Activated CD4-positive, alpha-beta T cell treated with anti-CD3 and anti-CD28 coated beads, Interleukin-2, amount 50 U/mL, for 48 hours (primary cell): Measurements from ENCODE around the gene CD86.

Source experiments
- DNase-seq, 2 experiments: peaks; one replicate each; pipeline ENCODE4 v3.0.0-alpha.2; 2020

CD86 gene

DNA sequence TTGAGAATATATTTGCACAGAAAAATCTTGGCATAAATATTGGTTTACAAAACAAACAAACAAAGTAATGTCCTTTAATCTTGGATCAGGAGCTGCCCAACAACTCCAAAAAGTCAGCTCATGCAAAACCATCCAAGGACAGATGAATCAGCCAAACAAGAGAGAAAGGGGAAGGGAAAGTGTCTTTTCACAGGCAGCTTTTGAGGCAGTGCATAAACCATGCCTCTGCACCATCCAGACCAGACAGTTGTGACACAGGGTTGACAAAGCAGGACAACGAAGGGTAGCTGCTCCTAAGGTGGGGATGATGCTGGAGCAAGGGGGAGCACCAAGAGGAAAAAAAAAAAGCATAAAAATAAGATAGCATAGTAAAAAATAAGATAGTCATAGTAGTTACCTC lies 8.7 kb downstream of the CD86 start:
- no peak for DNase-seq

DNA sequence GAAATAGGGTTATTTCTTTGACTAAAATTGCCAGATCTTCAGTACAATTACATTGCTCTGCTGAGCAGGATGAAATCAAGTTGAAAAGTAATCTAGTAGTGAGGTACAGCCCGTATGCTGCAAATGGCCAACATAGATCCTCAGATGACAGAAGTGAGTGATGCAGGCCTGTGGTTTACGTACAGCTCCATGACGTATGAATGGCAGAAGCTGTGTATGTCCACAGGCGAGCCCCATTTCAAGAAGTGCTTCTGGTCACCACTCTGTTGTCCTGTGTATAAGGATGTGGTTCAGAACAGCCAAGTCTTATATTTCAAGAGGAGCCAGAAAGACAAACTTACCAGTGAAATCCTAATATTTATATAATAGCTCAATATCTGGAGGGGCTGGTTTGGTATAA lies 9.2 kb downstream of the CD86 start:
- DNase-seq, result no peak

DNA sequence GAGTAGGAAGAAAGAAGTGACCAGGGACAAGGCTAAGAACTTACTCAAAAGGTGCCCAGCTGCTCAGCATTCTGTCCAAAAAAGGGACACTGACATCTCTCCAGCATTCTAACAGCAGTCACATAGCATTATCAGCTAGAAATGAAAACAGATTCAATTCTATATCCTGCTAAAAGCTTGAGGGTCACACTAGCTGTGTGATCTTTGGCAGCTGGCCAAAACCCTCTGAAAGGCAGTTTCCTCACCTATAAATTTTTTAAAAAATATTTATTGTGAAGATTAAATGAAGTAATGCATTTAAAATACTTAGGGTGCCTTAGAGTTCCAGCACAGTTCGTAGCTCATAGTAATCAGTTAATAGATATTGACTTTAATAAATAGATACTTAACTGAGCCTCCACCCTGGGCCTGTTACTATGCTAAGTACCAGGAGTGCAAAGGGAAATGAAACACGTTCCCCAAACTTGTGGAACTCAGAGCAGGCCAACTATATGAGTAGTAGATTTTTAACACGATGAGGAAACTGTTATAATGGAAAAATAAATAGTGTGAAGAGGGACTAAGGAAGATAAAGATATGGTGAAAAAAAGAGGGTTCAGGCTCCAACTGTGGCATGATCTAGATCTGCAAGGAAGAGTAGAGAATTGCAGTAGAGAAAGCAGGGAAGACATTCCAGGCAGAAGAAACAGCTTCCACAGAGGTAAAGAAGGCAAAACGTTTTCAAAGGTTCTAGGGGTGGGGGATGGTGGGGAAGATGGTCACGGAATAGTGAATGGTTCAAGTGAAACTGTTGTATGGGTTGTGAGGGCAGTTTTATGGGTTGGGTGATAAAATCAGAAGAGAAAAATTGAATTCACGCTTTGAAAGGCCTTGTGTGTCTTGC lies 11.4 kb downstream of the CD86 start:
- no peak for DNase-seq

GRCh38 chr3:122067214-122067550 lies 12.0 kb downstream of the CD86 start:
- no peak for DNase-seq

DNA sequence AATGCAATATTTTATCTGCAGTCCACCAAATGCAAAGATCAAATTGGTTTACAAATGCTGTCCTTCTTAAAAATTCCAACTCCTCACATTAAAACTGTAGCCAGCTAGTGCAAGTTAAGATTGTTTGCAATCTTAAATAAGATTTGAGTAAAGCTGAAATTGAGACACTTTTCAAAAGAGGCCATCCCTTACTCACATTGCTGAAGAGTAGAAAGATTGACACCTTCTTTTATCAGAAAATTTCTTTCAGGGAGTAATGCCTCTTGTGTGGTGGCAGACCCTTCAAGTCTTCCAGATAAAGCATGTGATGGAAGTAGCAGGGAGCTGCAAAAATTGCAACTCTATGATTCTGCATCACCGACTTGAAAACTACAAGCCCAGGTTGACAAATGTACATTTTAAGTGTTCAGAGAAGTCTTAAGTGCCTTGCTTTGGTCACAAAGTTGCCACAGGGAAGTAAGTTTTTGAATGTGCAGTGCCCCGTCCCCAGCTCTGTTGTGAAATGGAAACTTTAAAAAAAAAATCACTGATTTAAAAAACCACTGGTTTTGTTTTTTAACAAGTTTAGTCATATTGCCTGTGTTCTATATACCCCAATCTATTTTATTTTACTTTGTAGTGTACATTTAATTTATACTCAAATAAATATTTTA lies 12.6 kb downstream of the CD86 start:
- no peak for DNase-seq

DNA sequence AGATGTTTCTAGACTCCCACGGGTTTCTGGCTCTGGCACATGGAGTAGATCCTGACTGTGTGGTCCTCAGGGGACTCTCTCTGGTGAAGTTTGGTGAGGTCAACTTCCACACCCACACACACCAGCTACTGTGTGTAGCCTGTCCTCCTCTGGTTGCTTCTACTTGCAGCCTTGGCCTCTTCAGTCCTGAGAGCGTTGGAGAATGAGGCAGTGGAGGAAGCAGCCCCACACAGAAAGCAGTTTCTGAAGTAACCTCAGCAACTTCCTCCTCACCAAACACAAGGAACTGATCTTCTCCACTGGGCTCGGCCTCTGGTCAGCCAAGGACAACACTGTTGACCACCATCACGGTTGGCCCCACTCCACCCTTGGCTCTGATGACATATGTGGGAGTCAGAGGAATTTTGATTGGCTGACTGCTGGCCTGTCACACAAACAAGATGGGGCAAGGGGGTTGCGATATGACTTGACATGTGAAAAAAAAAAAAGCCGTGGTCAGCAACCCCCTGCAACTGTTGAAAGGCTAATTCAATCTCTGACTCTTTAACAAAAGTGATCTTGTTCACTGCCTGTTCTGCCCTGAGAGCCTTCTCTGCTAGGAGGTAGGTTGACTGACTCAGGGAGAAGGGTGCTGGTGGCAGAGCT lies 19.6 kb downstream of the CD86 start:
- no peak for DNase-seq

- DNase-seq, result no peak
These were observed 21.5 kb downstream of the CD86 start for GRCh38 chr3:122076491-122077292.

DNA sequence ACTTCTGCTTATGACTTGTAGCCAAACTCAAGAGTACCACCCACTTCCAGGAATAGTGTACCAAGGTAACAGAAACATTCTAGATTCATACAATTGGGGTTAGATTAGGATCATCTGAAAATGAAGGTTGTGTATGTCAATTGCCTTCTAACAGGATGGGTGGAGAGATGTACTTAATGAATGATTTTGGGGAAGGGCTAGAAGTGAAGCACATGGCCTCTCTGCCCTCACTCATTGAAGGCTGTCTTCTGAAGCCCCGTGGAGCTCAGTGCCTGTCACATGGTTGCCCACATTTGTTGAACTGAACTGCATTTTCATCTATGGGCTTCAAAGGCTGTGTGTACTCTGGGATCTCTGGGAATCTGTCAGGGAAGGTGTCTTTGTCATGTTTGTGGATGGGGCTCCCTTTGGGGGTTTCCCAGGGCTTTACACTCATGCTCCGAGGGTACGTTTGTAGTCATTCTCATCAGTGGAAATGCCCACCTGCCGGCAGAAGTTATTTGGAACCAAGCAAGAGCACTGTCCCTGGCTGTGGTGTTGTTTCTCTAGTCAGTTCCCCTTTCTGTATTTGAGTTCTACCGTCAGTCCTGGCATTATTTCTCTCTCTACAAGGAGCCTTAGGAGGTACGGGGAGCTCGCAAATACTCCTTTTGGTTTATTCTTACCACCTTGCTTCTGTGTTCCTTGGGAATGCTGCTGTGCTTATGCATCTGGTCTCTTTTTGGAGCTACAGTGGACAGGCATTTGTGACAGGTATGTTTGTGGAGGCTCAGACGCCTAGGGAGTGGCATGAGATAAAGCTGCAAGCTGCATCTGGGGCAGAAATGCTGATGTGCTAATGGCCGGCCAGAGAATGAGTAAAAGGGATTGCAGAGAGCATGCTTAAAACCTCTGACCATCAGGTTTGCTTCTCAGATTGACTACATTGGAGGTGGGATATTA lies 22.4 kb downstream of the CD86 start:
- no peak for DNase-seq

- DNase-seq, result no peak
These were observed 23.2 kb downstream of the CD86 start for GRCh38 chr3:122078235-122078935.

DNA sequence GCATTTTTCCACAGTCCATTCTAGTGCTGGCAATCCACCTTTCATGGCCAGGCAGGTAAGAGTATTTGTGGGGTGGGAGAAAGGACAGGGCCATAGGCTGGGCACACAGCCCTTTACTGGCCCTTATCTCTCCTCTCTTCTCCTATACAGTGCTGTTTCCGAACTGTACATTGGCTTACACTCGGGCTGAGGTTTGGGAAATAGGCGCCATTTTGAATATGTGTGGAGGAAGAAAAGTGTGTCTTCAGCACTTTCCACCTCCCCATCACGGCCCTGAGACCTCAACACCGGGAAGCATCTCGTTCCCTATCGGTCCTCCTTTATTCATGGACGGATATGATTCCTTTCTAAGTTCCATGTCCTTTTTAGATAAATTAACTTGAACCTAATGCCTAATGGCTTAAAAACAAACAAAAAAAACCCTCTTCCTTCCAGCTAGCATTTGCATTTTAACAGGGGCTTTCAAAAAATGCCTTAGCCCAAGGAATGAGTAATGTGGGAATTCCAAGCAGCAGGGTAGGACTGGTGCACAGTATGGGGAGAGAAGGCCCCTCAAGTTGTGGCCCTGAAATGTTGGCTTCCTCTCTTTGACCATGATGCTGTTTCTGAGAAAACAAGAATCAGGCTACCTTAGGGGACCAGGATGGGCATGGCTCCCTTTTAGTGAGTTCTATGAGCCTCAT lies 24.5 kb downstream of the CD86 start:
- no peak for DNase-seq

DNA sequence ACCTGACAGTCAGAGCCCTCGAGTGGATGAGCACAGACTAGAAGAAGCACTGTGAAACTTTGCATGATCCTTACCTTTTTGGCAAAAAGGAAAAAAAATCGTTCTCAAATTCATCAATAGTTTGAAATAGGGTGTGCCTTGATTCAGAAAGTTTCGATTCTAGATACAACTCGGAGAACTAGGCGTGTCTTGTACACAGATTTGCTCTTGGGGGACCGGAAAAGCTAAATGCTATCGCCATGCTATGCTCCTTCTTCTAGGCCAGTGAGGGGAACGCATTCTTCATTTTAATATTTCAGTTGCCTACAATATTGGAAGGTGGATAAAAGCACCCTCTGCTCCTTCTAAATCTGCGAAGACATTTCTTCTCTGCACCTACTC lies 25.0 kb downstream of the CD86 start:
- no peak for DNase-seq

GRCh38 chr3:122081543-122082247 lies 26.5 kb downstream of the CD86 start:
- no peak for DNase-seq

- DNase-seq, result no peak
These were observed 27.2 kb downstream of the CD86 start for GRCh38 chr3:122082357-122082756.

GRCh38 chr3:122084799-122085198 lies 29.6 kb downstream of the CD86 start:
- DNase-seq, result no peak

GRCh38 chr3:122085673-122086072 lies 30.5 kb downstream of the CD86 start:
- no peak for DNase-seq

- no peak for DNase-seq
These were observed 33.4 kb downstream of the CD86 start for GRCh38 chr3:122088531-122088930.

- no peak for DNase-seq
These were observed 36.6 kb downstream of the CD86 start for GRCh38 chr3:122091602-122092295.

DNA sequence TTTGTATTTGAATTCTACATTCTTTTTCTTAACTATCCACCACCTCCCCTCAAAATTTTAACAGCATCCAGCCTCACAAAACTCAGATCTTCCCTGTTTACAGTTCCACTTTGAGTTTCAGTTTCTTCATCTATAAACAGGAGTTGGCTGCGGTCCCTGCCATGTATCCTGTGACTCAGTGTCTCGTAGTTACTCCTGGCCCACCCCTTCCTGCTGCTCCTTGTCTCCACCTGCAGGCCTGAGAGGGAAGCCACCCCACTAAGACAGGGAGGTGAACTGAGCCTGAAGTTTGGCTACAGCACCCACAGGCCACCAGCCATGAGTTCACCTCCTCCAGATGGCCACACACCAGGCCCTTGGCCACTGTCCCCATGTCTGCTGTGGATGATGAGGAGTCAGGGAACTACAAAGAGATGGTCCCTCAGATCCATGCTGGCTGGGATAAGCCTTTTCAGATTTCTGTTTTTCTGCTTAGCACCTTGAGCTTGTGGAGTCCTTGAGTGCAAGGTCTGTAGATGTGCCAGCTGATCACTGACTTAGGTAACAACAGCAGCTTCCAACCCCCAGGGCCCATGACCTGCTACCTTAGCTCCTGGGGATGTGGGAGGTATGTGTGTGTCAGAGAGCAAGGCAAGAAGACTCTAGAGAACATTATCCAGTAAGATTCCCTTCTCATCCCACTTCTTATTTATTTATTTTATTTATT lies 37.5 kb downstream of the CD86 start:
- DNase-seq, result peak; percentile 68 to 75

DNA sequence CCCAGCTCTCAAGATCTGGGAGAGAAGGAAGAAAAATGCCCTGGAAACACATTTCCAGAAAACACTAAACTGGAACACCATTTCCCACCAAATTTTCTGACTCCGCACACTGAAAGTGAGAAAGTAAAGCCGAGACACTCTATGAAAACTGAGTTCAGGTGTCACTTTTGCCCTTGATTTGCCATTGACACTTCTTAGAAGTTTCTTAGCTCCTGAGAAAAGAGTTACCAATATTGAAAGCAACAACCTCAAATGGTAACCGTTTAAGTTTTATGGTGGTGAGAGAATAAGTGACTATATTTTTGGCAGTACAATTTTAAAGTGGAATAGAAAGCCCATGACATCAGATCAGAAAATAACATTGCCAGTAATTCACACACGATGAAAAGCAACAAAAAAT lies 39.0 kb downstream of the CD86 start:
- DNase-seq, result no peak
